Activated CD8-positive, alpha-beta T cell treated with anti-CD3 and anti-CD28 coated beads for 36 hours (primary cell): ENCODE data around the gene ARHGAP32. TPM values are rescaled to one million over a fixed set of nuclear protein-coding genes. Genes with fewer than 3 reads are reported as not detected.
A peak's percentile ranks its signal among the peaks of the same experiment; 100 is the strongest.
"Not testable (repeated sequence)": the region's sequence is repeated elsewhere in the genome, so short reads cannot be mapped to it uniquely, and the experiment has no call there.

ENCODE experiments used
- ATAC-seq: fragments of 200-7000 bp; cut with Tn5 transposase; one replicate; pipeline ENCODE4 v1.10.0; 2021; ENCODE audit warnings: mild to moderate bottlenecking, moderate library complexity
- CTCF ChIA-PET: fragments of 350-600 bp; sonication (Branson Sonifier 250); formaldehyde crosslinking; loops from one replicate; lab custom pipeline; 2021; ENCODE audit warnings: antibody characterized with exemption; lab: Charles Lee
- POLR2A ChIA-PET: fragments of 350-600 bp; sonication (Branson Sonifier 250); formaldehyde crosslinking; loops from one replicate; lab custom pipeline; 2021; ENCODE audit warnings: antibody characterized with exemption; lab: Charles Lee
- DNase-seq: peaks from one replicate; pipeline ENCODE4 v3.0.0-alpha.2; 2020
- H3K27ac Mint-ChIP-seq: one replicate; pipeline ENCODE4 v1.8.0; 2021; ENCODE audit warnings: mild to moderate bottlenecking, mixed read lengths
- H3K27me3 Mint-ChIP-seq: one replicate; pipeline ENCODE4 v1.8.0; 2021; ENCODE audit warnings: mixed read lengths
- H3K36me3 Mint-ChIP-seq: one replicate; pipeline ENCODE4 v1.8.0; 2021; ENCODE audit warnings: low read depth, mixed read lengths
- H3K4me1 Mint-ChIP-seq: one replicate; pipeline ENCODE4 v1.8.0; 2021; ENCODE audit warnings: low read depth, mixed read lengths
- H3K4me3 Mint-ChIP-seq: one replicate; pipeline ENCODE4 v1.8.0; 2021; ENCODE audit warnings: mild to moderate bottlenecking, moderate library complexity, mixed read lengths
- H3K9me3 Mint-ChIP-seq: one replicate; pipeline ENCODE4 v1.8.0; 2021; ENCODE audit warnings: mixed read lengths
- CTCF ChIP-seq: fragments of 200-600 bp; IDR thresholded peaks from one replicate; pipeline ENCODE4 v1.8.0; 2022; ENCODE audit warnings: antibody characterized with exemption, mild to moderate bottlenecking
- intact Hi-C: fragments of 100-400 bp; cut with micrococcal nuclease; formaldehyde crosslinking; loops from one replicate; pipeline ENCODE4 v1.10.0; 2022
- total RNA-seq, 2 experiments: library from RNA; stranded (reverse); gene quantifications; one replicate each; pipeline ENCODE4 v1.2.3, GENCODE V29; 2021

Gene ARHGAP32
- total RNA-seq, 2 experiments from 2014 or later: 6.6 to 6.7 TPM

GRCh38 chr11:128924104-128924503 is 268.0 kb downstream of the ARHGAP32 start:
- no peak for TF ChIP-seq CTCF
- ATAC-seq (no peak), DNase-seq (no peak)
- no peak overlapping the region for H3K27ac Mint-ChIP-seq
- no peak overlapping the region for H3K4me3 Mint-ChIP-seq
- CTCF ChIA-PET: interaction anchor here (1.4 to 2.5 kb wide), 2 partner anchors 18 to 39 kb away, joined by 6 to 15 read pairs; no protein-coding TSS in a partner anchor
- no peaks in the 10 kb centered on the region for H3K36me3 Mint-ChIP-seq
- POLR2A ChIA-PET: no interaction called here
- peaks cover 9% of the 10 kb centered on the region for H3K4me1 Mint-ChIP-seq
- intact Hi-C loops: no loop called here
- H3K27me3 Mint-ChIP-seq: peaks cover 2% of the 10 kb centered on the region
- H3K9me3 Mint-ChIP-seq: no peaks in the 10 kb centered on the region

GRCh38 chr11:128921793-128922192 is 270.3 kb downstream of the ARHGAP32 start:
- TF ChIP-seq CTCF: no peak
- intact Hi-C loops: no loop called here
- no peaks in the 10 kb centered on the region for H3K9me3 Mint-ChIP-seq
- CTCF ChIA-PET: interaction anchor here (1.0 kb wide), 1 partner anchor 37 kb away, joined by 5 read pairs; no protein-coding TSS in a partner anchor
- H3K27ac Mint-ChIP-seq: no peak overlapping the region
- peaks cover 4% of the 10 kb centered on the region for H3K4me1 Mint-ChIP-seq
- H3K36me3 Mint-ChIP-seq: no peaks in the 10 kb centered on the region
- POLR2A ChIA-PET: no interaction called here
- ATAC-seq: peak; percentile 30
- no peak overlapping the region for H3K4me3 Mint-ChIP-seq
- peaks cover 2% of the 10 kb centered on the region for H3K27me3 Mint-ChIP-seq
- DNase-seq: peak; percentile 7

GRCh38 chr11:128920666-128921065 is 271.5 kb downstream of the ARHGAP32 start:
- CTCF ChIA-PET: interaction anchor here (1.0 kb wide), 1 partner anchor 35 kb away, joined by 5 read pairs; no protein-coding TSS in a partner anchor
- Mint-ChIP-seq H3K4me3 (no peak overlapping the region), H3K27me3 (peaks cover 6% of the 10 kb centered on the region), H3K36me3 (no peaks in the 10 kb centered on the region), H3K9me3 (no peaks in the 10 kb centered on the region), H3K4me1 (peaks cover 4% of the 10 kb centered on the region), H3K27ac (no peak overlapping the region)
- POLR2A ChIA-PET: no interaction called here
- no peak for DNase-seq
- intact Hi-C loops: no loop called here
- no peak for ATAC-seq
- no peak for TF ChIP-seq CTCF

- DNase-seq, intact Hi-C loops, H3K4me3 Mint-ChIP-seq, H3K27ac Mint-ChIP-seq, H3K36me3 Mint-ChIP-seq, H3K4me1 Mint-ChIP-seq, H3K9me3 Mint-ChIP-seq, ATAC-seq, H3K27me3 Mint-ChIP-seq, POLR2A ChIA-PET: not testable (repeated sequence)
- CTCF ChIA-PET: interaction anchor here (3.6 kb wide), 1 partner anchor 34 kb away, joined by 22 read pairs; no protein-coding TSS in a partner anchor
Measured at GRCh38 chr11:128919635-128920034, 272.5 kb downstream of the ARHGAP32 start.

- Mint-ChIP-seq H3K36me3 (no peaks in the 10 kb centered on the region), H3K9me3 (no peaks in the 10 kb centered on the region), H3K27me3 (peaks cover 6% of the 10 kb centered on the region), H3K4me3 (no peak overlapping the region), H3K27ac (peak overlapping the region; percentile 53), H3K4me1 (peaks cover 4% of the 10 kb centered on the region)
- ChIA-PET CTCF (interaction anchor here (3.6 kb wide), 1 partner anchor 34 kb away, joined by 22 read pairs; no protein-coding TSS in a partner anchor), POLR2A (no interaction called here)
- ATAC-seq: peak; percentile 55
- TF ChIP-seq CTCF: no peak
- DNase-seq: no peak
- intact Hi-C loops: no loop called here
Measured at GRCh38 chr11:128919216-128919615, 272.9 kb downstream of the ARHGAP32 start.
